Measurements from ENCODE around the gene ARID1B. TPM values are rescaled to one million over a fixed set of nuclear protein-coding genes. Genes with fewer than 3 reads are reported as not detected.
A peak's percentile ranks its signal among the peaks of the same experiment; 100 is the strongest.

Gene ARID1B
- total and polyA plus RNA-seq, 2 donors (not counting 1 experiment from before 2014, with no cell fraction given): 47.2 to 280 TPM

- Histone ChIP-seq H3K4me2 (replicated peaks; ENCODE audit: low read depth, low read length, poor library complexity, severe bottlenecking) (no peak overlapping the region), H3K4me1 (ENCODE audit: control insufficient read depth in 2 of 2, insufficient read depth in 2 of 2, low read length in 2 of 2) (peaks cover 18 to 20% of the 10 kb centered on the region in 2 donors), H4K20me1 (ENCODE audit: control insufficient read depth, insufficient read depth, low read length, poor library complexity, severe bottlenecking) (no peaks in the 10 kb centered on the region), H3K27ac (ENCODE audit: low read length in 2 of 2) (no peak overlapping the region), H3K36me3 (replicated peaks in 1 of 2; ENCODE audit: control extremely low read depth in 1 of 2, control insufficient read depth in 1 of 2, extremely low read depth in 1 of 2, insufficient read depth in 2 of 2, low read length in 1 of 2) (no peaks in the 10 kb centered on the region), H3K9me3 (ENCODE audit: control extremely low read depth in 1 of 3, control insufficient read depth in 2 of 3, insufficient read depth in 1 of 3, low read length in 2 of 3) (peaks cover 0 to 15% (median 0%) of the 10 kb centered on the region in 3 donors), H3K27me3 (replicated peaks in 1 of 4; ENCODE audit: control extremely low read depth in 1 of 4, control insufficient read depth in 3 of 4, insufficient read depth in 4 of 4, low read length in 3 of 4) (peaks cover 0 to 61% (median 29%) of the 10 kb centered on the region in 4 experiments), H3K4me3 (ENCODE audit: control extremely low read depth in 1 of 5, extremely low read depth in 1 of 5, insufficient read depth in 1 of 5, low read depth in 2 of 5, low read length in 4 of 5) (no peak overlapping the region), H3K79me2 (ENCODE audit: control insufficient read depth, insufficient read depth, low read length) (no peaks in the 10 kb centered on the region), H3K9ac (ENCODE audit: low read length) (no peak overlapping the region), H2AFZ (ENCODE audit: insufficient read depth, low read depth, low read length, poor library complexity, severe bottlenecking) (no peak overlapping the region)
- Mint-ChIP-seq H3K4me3 (peak overlapping the region; percentile 18), H3K9me3 (ENCODE audit: insufficient read depth) (no peaks in the 10 kb centered on the region), H3K27me3 (peaks cover 64% of the 10 kb centered on the region), H3K27ac (peak overlapping the region; percentile 21), H3K4me1 (peaks cover 26% of the 10 kb centered on the region)
- no peak for ATAC-seq (ENCODE audit: low read depth)
- intact Hi-C loops (cut with micrococcal nuclease): no loop called here
- POLR2A ChIA-PET: no interaction called here
- CTCF ChIA-PET: interaction anchor here (1.0 to 1.2 kb wide), 2 partner anchors 11 to 40 kb away, joined by 3 read pairs; no protein-coding TSS in a partner anchor
- TF ChIP-seq CTCF (IDR thresholded peaks at IDR 0.05) (no peak), EZH2 (IDR thresholded peaks at IDR 0.05; ENCODE audit: borderline replicate concordance, insufficient read depth, low read depth, low read length, poor library complexity, severe bottlenecking) (no peak)
- DNase-seq: no peak
- no CpG with 5 or more reads among the region's 3 CpGs for WGBS (ENCODE audit: insufficient coverage)
Measured at GRCh38 chr6:157233686-157234085, 456.5 kb downstream of the ARID1B start.

GRCh38 chr6:157235600-157236039 is 458.4 kb downstream of the ARID1B start:
- H3K36me3 ChIP-seq (replicated peaks in 1 of 2; ENCODE audit: control extremely low read depth in 1 of 2, control insufficient read depth in 1 of 2, extremely low read depth in 1 of 2, insufficient read depth in 2 of 2, low read length in 1 of 2): no peaks in the 10 kb centered on the region
- POLR2A ChIA-PET: interaction anchor here (0.7 to 1.1 kb wide), 3 partner anchors 12 to 54 kb away, joined by 3 to 8 read pairs (median 5); no protein-coding TSS in a partner anchor

More at GRCh38 chr6:157235600-157236039, 458.4 kb downstream of the ARID1B start:
- Histone ChIP-seq H4K20me1 (ENCODE audit: control insufficient read depth, insufficient read depth, low read length, poor library complexity, severe bottlenecking) (no peaks in the 10 kb centered on the region), H3K4me2 (replicated peaks; ENCODE audit: low read depth, low read length, poor library complexity, severe bottlenecking) (peak overlapping the region; percentile 100), H3K9me3 (ENCODE audit: control extremely low read depth in 1 of 3, control insufficient read depth in 2 of 3, insufficient read depth in 1 of 3, low read length in 2 of 3) (peaks cover 0 to 13% (median 0%) of the 10 kb centered on the region in 3 donors), H3K4me3 (ENCODE audit: control extremely low read depth in 1 of 5, extremely low read depth in 1 of 5, insufficient read depth in 1 of 5, low read depth in 2 of 5, low read length in 4 of 5) (peak overlapping the region; percentile 2 to 69 (median 59)), H3K4me1 (ENCODE audit: control insufficient read depth in 2 of 2, insufficient read depth in 2 of 2, low read length in 2 of 2) (peaks cover 18 to 20% of the 10 kb centered on the region in 2 donors), H3K9ac (ENCODE audit: low read length) (peak overlapping the region; percentile 76), H3K27me3 (replicated peaks in 1 of 4; ENCODE audit: control extremely low read depth in 1 of 4, control insufficient read depth in 3 of 4, insufficient read depth in 4 of 4, low read length in 3 of 4) (peaks cover 0 to 60% (median 28%) of the 10 kb centered on the region in 4 experiments), H2AFZ (ENCODE audit: insufficient read depth, low read depth, low read length, poor library complexity, severe bottlenecking) (peak overlapping the region; percentile 84), H3K79me2 (ENCODE audit: control insufficient read depth, insufficient read depth, low read length) (no peaks in the 10 kb centered on the region), H3K27ac (ENCODE audit: low read length in 2 of 2) (no peak overlapping the region)
- peaks cover 22% of the 10 kb centered on the region for H3K4me1 Mint-ChIP-seq
- intact Hi-C loops (cut with micrococcal nuclease): loop anchor here (1.0 to 2.0 kb wide), 2 partner anchors 13 to 39 kb away; no protein-coding TSS in a partner anchor
- TF ChIP-seq CTCF (IDR thresholded peaks at IDR 0.05) (peak; percentile 70), EZH2 (IDR thresholded peaks at IDR 0.05; ENCODE audit: borderline replicate concordance, insufficient read depth, low read depth, low read length, poor library complexity, severe bottlenecking) (no peak)
- peak; percentile 63 for ATAC-seq (ENCODE audit: low read depth)
- peaks cover 66% of the 10 kb centered on the region for H3K27me3 Mint-ChIP-seq
- CTCF ChIA-PET: interaction anchor here (0.7 to 2.4 kb wide), 10 partner anchors 9 to 277 kb away, joined by 3 to 14 read pairs (median 4); no protein-coding TSS in a partner anchor
- H3K9me3 Mint-ChIP-seq (ENCODE audit: insufficient read depth): no peaks in the 10 kb centered on the region
- H3K4me3 Mint-ChIP-seq: peak overlapping the region; percentile 97
- 2% methylated on average over 19 of the region's 28 CpGs for WGBS (ENCODE audit: insufficient coverage)
- DNase-seq: peak; percentile 66
- H3K27ac Mint-ChIP-seq: peak overlapping the region; percentile 77
